Measurements from ENCODE around the gene ACLY.
"Not testable (repeated sequence)": the region's sequence is repeated elsewhere in the genome, so short reads cannot be mapped to it uniquely, and the experiment has no call there.

ACLY gene

DNA sequence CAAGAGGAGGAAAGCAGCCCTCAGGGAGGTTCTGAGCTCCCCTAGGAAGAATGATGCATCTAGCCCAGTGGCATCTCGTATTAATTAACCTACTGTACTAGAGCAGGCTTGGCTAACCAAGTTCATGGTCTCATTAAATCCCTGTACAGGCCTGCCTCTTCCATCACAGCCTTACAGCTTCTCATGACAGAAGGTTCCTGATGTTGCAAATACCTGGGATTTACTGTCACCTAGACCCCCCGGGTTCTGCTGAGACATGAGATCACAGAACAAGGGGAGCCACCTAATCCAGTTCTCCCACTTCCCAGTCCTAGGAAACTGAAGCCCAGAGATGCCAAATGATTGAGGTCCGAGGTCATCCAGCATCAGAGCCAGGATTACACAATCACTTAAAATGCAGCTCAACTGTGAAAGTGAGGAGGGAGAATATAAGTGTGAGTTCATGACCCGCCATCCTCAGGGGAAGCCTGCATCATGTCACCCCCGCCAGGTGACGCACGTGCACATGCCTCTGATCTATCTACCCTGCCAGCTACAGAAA lies 23.9 kb downstream of the ACLY start:
- H3K27me3 ChIP-seq (ENCODE audit: control insufficient read depth, insufficient read depth, low read length), result no peaks in the 10 kb centered on the region
- DNase-seq (ENCODE audit: low read depth, low spot score), result no peak

GRCh38 chr17:41893384-41893783 lies 25.4 kb downstream of the ACLY start:
- H3K9me3 ChIP-seq (ENCODE audit: control insufficient read depth, insufficient read depth, low read length), result no peaks in the 10 kb centered on the region
- peaks cover 51% of the 10 kb centered on the region for H3K36me3 ChIP-seq (ENCODE audit: control insufficient read depth, insufficient read depth, low read length)
- no peak overlapping the region for H3K27ac ChIP-seq (ENCODE audit: low read length)
- H3K4me1 ChIP-seq (ENCODE audit: control insufficient read depth, insufficient read depth, low read length), result no peaks in the 10 kb centered on the region
- DNase-seq (ENCODE audit: low read depth, low spot score), result no peak
- no CpG with 5 or more reads among the region's 3 CpGs for WGBS (ENCODE audit: insufficient coverage, insufficient read length)
- H3K27me3 ChIP-seq (ENCODE audit: control insufficient read depth, insufficient read depth, low read length), result no peaks in the 10 kb centered on the region
- H3K4me3 ChIP-seq (ENCODE audit: low read length), result no peak overlapping the region

More for the DNA sequence above, 23.9 kb downstream of the ACLY start:
- no peak overlapping the region for H3K4me3 ChIP-seq (ENCODE audit: low read length)
- H3K9me3 ChIP-seq (ENCODE audit: control insufficient read depth, insufficient read depth, low read length), result no peaks in the 10 kb centered on the region
- H3K4me1 ChIP-seq (ENCODE audit: control insufficient read depth, insufficient read depth, low read length), result no peaks in the 10 kb centered on the region
- no CpG with 5 or more reads among the region's 7 CpGs for WGBS (ENCODE audit: insufficient coverage, insufficient read length)
- H3K36me3 ChIP-seq (ENCODE audit: control insufficient read depth, insufficient read depth, low read length), result peaks cover 57% of the 10 kb centered on the region
- H3K27ac ChIP-seq (ENCODE audit: low read length), result no peak overlapping the region

GRCh38 chr17:41892021-41892376 lies 26.8 kb downstream of the ACLY start:
- Histone ChIP-seq H3K36me3 (ENCODE audit: control insufficient read depth, insufficient read depth, low read length) (peaks cover 53% of the 10 kb centered on the region), H3K4me3 (ENCODE audit: low read length) (no peak overlapping the region), H3K4me1 (ENCODE audit: control insufficient read depth, insufficient read depth, low read length) (no peaks in the 10 kb centered on the region), H3K9me3 (ENCODE audit: control insufficient read depth, insufficient read depth, low read length) (no peaks in the 10 kb centered on the region), H3K27ac (ENCODE audit: low read length) (no peak overlapping the region), H3K27me3 (ENCODE audit: control insufficient read depth, insufficient read depth, low read length) (no peaks in the 10 kb centered on the region)
- no peak for DNase-seq (ENCODE audit: low read depth, low spot score)
- WGBS (ENCODE audit: insufficient coverage, insufficient read length), result no CpG with 5 or more reads among the region's 4 CpGs

- H3K9me3 ChIP-seq (ENCODE audit: control insufficient read depth, insufficient read depth, low read length), result no peaks in the 10 kb centered on the region
- no peak for DNase-seq (ENCODE audit: low read depth, low spot score)
- no peak overlapping the region for H3K4me3 ChIP-seq (ENCODE audit: low read length)
- no peaks in the 10 kb centered on the region for H3K4me1 ChIP-seq (ENCODE audit: control insufficient read depth, insufficient read depth, low read length)
- H3K27me3 ChIP-seq (ENCODE audit: control insufficient read depth, insufficient read depth, low read length), result no peaks in the 10 kb centered on the region
- H3K27ac ChIP-seq (ENCODE audit: low read length), result no peak overlapping the region
- peaks cover 47% of the 10 kb centered on the region for H3K36me3 ChIP-seq (ENCODE audit: control insufficient read depth, insufficient read depth, low read length)
- WGBS (ENCODE audit: insufficient coverage, insufficient read length), result no CpG with 5 or more reads among the region's 7 CpGs
These were observed 27.4 kb downstream of the ACLY start for GRCh38 chr17:41891135-41892020.

GRCh38 chr17:41888332-41888965 lies 30.3 kb downstream of the ACLY start:
- no CpG with 5 or more reads among the region's 6 CpGs for WGBS (ENCODE audit: insufficient coverage, insufficient read length)
- no peak overlapping the region for H3K27ac ChIP-seq (ENCODE audit: low read length)
- H3K4me1 ChIP-seq (ENCODE audit: control insufficient read depth, insufficient read depth, low read length), result no peaks in the 10 kb centered on the region
- peaks cover 43% of the 10 kb centered on the region for H3K36me3 ChIP-seq (ENCODE audit: control insufficient read depth, insufficient read depth, low read length)
- DNase-seq (ENCODE audit: low read depth, low spot score), result no peak
- H3K9me3 ChIP-seq (ENCODE audit: control insufficient read depth, insufficient read depth, low read length), result no peaks in the 10 kb centered on the region
- no peaks in the 10 kb centered on the region for H3K27me3 ChIP-seq (ENCODE audit: control insufficient read depth, insufficient read depth, low read length)
- no peak overlapping the region for H3K4me3 ChIP-seq (ENCODE audit: low read length)

DNA sequence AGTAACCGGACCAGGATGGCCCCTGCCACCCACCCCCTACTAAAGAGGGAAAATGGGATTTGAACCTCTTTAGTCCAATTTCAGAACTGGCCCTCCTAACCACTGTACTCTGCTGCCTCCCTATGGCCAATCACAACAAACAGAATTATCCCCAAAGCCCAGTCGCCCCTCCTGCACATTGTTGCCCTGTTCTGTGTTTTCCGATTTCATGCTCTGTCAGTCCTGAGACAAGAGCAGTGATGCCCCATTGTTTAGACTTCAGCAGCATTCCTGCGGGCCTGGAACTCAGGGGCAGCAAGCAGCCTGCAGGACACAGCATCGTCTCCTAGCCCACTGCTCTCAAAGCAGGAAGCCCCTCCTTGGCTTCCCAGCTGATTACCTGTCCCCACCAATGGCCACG lies 33.0 kb downstream of the ACLY start:
- no CpG with 5 or more reads among the region's 6 CpGs for WGBS (ENCODE audit: insufficient coverage, insufficient read length)
- no peaks in the 10 kb centered on the region for H3K9me3 ChIP-seq (ENCODE audit: control insufficient read depth, insufficient read depth, low read length)
- no peaks in the 10 kb centered on the region for H3K27me3 ChIP-seq (ENCODE audit: control insufficient read depth, insufficient read depth, low read length)
- DNase-seq (ENCODE audit: low read depth, low spot score), result no peak
- H3K4me3 ChIP-seq (ENCODE audit: low read length), result no peak overlapping the region
- no peaks in the 10 kb centered on the region for H3K4me1 ChIP-seq (ENCODE audit: control insufficient read depth, insufficient read depth, low read length)
- H3K36me3 ChIP-seq (ENCODE audit: control insufficient read depth, insufficient read depth, low read length), result peaks cover 43% of the 10 kb centered on the region
- H3K27ac ChIP-seq (ENCODE audit: low read length), result no peak overlapping the region

- peaks cover 55% of the 10 kb centered on the region for H3K36me3 ChIP-seq (ENCODE audit: control insufficient read depth, insufficient read depth, low read length)
These were observed 36.0 kb downstream of the ACLY start for GRCh38 chr17:41882756-41883155.

GRCh38 chr17:41880130-41880529 lies 38.6 kb downstream of the ACLY start:
- DNase-seq (ENCODE audit: low read depth, low spot score), result no peak
- Histone ChIP-seq H3K27me3 (ENCODE audit: control insufficient read depth, insufficient read depth, low read length) (no peaks in the 10 kb centered on the region), H3K9me3 (ENCODE audit: control insufficient read depth, insufficient read depth, low read length) (no peaks in the 10 kb centered on the region), H3K27ac (ENCODE audit: low read length) (no peak overlapping the region), H3K4me1 (ENCODE audit: control insufficient read depth, insufficient read depth, low read length) (no peaks in the 10 kb centered on the region), H3K36me3 (ENCODE audit: control insufficient read depth, insufficient read depth, low read length) (peaks cover 39% of the 10 kb centered on the region), H3K4me3 (ENCODE audit: low read length) (no peak overlapping the region)
- WGBS (ENCODE audit: insufficient coverage, insufficient read length), result no CpG with 5 or more reads among the region's 4 CpGs

More at GRCh38 chr17:41882756-41883155, 36.0 kb downstream of the ACLY start:
- Histone ChIP-seq H3K27ac (ENCODE audit: low read length) (no peak overlapping the region), H3K27me3 (ENCODE audit: control insufficient read depth, insufficient read depth, low read length) (no peaks in the 10 kb centered on the region), H3K9me3 (ENCODE audit: control insufficient read depth, insufficient read depth, low read length) (no peaks in the 10 kb centered on the region), H3K4me1 (ENCODE audit: control insufficient read depth, insufficient read depth, low read length) (no peaks in the 10 kb centered on the region), H3K4me3 (ENCODE audit: low read length) (no peak overlapping the region)
- no peak for DNase-seq (ENCODE audit: low read depth, low spot score)
- no CpG with 5 or more reads among the region's 6 CpGs for WGBS (ENCODE audit: insufficient coverage, insufficient read length)

DNA sequence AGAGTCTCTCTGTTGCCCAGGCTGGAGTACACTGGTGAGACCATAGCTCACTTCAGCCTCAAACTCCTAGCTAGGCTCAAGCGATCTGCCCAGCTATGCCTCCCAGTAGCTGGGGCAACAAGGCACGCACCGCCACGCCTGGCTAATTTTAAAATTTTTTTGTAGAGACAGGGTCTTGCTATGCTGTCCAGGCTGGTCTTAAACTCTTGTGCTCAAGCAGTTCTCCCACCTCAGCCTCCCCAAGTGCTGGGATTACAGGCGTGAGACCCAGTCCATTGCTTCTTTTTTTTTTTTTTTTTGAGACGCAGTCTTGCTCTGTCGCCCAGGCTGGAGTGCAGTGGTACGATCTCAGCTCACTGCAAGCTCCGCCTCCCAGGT lies 44.5 kb downstream of the ACLY start:
- not testable (repeated sequence) for DNase-seq (ENCODE audit: low read depth, low spot score); H3K9me3 ChIP-seq (ENCODE audit: control insufficient read depth, insufficient read depth, low read length); H3K27me3 ChIP-seq (ENCODE audit: control insufficient read depth, insufficient read depth, low read length); H3K4me3 ChIP-seq (ENCODE audit: low read length); H3K4me1 ChIP-seq (ENCODE audit: control insufficient read depth, insufficient read depth, low read length); H3K27ac ChIP-seq (ENCODE audit: low read length)
- no CpG with 5 or more reads among the region's 9 CpGs for WGBS (ENCODE audit: insufficient coverage, insufficient read length)
- peaks cover 50% of the 10 kb centered on the region for H3K36me3 ChIP-seq (ENCODE audit: control insufficient read depth, insufficient read depth, low read length)

DNA sequence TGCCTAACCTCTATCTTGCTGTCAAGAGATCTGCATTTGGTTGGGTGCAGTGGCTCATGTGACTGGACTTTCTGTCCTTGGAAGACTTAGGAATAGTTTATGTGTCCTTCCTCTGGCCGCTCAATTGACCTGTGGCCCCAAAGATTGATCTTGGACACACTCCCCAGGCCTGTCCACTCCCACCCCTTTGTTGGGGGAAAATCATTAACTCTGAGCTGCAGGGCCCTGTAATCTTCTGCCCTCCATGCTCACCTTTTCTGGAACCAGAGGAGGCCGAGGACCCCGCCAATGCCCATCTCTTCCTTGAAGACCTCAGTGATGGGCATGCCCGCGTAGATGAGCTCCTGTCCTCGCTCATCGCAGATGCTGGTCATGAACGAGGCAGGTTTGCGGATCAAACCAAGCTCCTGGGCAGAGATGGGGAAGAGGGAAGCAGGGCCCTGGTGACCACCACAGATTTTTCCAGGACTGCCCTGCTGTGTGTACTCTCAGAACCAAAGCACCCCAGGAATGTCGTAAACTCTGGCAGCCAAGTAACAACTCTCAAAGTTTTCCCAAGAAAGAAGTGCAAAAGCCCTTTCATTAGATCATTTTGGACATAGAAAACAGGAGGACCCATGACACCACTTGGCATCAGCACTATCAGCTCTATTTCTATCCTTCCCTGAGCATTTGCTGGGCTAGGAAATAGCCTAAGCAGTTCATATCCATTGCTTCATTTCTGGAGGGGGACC lies 45.0 kb downstream of the ACLY start:
- no CpG with 5 or more reads among the region's 10 CpGs for WGBS (ENCODE audit: insufficient coverage, insufficient read length)
- Histone ChIP-seq H3K9me3 (ENCODE audit: control insufficient read depth, insufficient read depth, low read length) (no peaks in the 10 kb centered on the region), H3K27me3 (ENCODE audit: control insufficient read depth, insufficient read depth, low read length) (no peaks in the 10 kb centered on the region), H3K27ac (ENCODE audit: low read length) (no peak overlapping the region), H3K4me3 (ENCODE audit: low read length) (no peak overlapping the region), H3K4me1 (ENCODE audit: control insufficient read depth, insufficient read depth, low read length) (no peaks in the 10 kb centered on the region), H3K36me3 (ENCODE audit: control insufficient read depth, insufficient read depth, low read length) (peaks cover 47% of the 10 kb centered on the region)
- no peak for DNase-seq (ENCODE audit: low read depth, low spot score)
